Measurements from ENCODE around the gene OR6J1. TPM values are rescaled to one million over a fixed set of nuclear protein-coding genes. Genes with fewer than 3 reads are reported as not detected.

Gene OR6J1
- total and polyA plus RNA-seq, 2 of the 13 experiments (the other 11 are each of a cell fraction or from before 2014, with no cell fraction given) = not detected

DNA sequence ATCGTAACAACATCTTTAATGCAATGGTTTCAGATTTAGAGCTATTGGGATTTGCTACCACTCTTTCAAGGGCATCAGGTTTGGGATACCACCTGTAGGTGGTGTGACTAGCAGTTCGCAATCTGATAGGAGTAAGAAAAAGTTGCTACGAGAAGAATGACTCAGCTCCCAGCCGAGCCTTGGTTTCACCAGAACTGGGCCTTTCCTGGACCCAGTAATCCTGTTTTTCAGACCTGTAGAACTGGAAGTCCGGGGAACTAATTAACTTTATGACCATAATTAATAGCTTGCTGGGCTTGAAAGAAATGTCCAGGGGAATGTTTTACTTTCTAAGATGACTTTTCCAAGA is 45.3 kb downstream of the OR6J1 start (continued):
- TF ChIP-seq, protein P1, sequence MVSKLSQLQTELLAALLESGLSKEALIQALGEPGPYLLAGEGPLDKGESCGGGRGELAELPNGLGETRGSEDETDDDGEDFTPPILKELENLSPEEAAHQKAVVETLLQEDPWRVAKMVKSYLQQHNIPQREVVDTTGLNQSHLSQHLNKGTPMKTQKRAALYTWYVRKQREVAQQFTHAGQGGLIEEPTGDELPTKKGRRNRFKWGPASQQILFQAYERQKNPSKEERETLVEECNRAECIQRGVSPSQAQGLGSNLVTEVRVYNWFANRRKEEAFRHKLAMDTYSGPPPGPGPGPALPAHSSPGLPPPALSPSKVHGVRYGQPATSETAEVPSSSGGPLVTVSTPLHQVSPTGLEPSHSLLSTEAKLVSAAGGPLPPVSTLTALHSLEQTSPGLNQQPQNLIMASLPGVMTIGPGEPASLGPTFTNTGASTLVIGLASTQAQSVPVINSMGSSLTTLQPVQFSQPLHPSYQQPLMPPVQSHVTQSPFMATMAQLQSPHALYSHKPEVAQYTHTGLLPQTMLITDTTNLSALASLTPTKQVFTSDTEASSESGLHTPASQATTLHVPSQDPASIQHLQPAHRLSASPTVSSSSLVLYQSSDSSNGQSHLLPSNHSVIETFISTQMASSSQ (IDR thresholded peaks at IDR 0.05; ENCODE audit: low read depth) = no peak
- TF ChIP-seq, protein P1 (CRISPR knock-in tag; IDR thresholded peaks at IDR 0.05; ENCODE audit: borderline replicate concordance) = no peak
- no peak; the same call in 1 of the 2 replicates for TF ChIP-seq ZNF782 (CRISPR knock-in tag; IDR thresholded peaks at IDR 0.05; ENCODE audit: borderline replicate concordance)
- no peak for TF ChIP-seq EEA1 (CRISPR knock-in tag; IDR thresholded peaks at IDR 0.05; ENCODE audit: borderline replicate concordance)
- TF ChIP-seq SCMH1 (CRISPR knock-in tag; IDR thresholded peaks at IDR 0.05; ENCODE audit: borderline replicate concordance) = no peak
- 0 out of 2 replicates have a peak, but pooled peaks have one; percentile 1 for TF ChIP-seq ZNF292 (CRISPR knock-in tag; IDR thresholded peaks at IDR 0.05; ENCODE audit: borderline replicate concordance, low read depth)
- 0 out of 2 replicates have a peak, but pooled peaks have one; percentile 87 for TF ChIP-seq ZNF816 (CRISPR knock-in tag; IDR thresholded peaks at IDR 0.05; ENCODE audit: borderline replicate concordance)
- no peak; the same call in 1 of the 2 replicates for TF ChIP-seq ZNF230 (CRISPR knock-in tag; IDR thresholded peaks at IDR 0.05)
- TF ChIP-seq REXO4 (CRISPR knock-in tag; IDR thresholded peaks at IDR 0.05; ENCODE audit: borderline replicate concordance) = no peak
- TF ChIP-seq NR3C1 (CRISPR knock-in tag; IDR thresholded peaks at IDR 0.05) = no peak
- no peak for TF ChIP-seq ZNF33B (CRISPR knock-in tag; IDR thresholded peaks at IDR 0.05)
- TF ChIP-seq ZFP62 (CRISPR knock-in tag; IDR thresholded peaks at IDR 0.05) = no peak
- TF ChIP-seq, protein P2, sequence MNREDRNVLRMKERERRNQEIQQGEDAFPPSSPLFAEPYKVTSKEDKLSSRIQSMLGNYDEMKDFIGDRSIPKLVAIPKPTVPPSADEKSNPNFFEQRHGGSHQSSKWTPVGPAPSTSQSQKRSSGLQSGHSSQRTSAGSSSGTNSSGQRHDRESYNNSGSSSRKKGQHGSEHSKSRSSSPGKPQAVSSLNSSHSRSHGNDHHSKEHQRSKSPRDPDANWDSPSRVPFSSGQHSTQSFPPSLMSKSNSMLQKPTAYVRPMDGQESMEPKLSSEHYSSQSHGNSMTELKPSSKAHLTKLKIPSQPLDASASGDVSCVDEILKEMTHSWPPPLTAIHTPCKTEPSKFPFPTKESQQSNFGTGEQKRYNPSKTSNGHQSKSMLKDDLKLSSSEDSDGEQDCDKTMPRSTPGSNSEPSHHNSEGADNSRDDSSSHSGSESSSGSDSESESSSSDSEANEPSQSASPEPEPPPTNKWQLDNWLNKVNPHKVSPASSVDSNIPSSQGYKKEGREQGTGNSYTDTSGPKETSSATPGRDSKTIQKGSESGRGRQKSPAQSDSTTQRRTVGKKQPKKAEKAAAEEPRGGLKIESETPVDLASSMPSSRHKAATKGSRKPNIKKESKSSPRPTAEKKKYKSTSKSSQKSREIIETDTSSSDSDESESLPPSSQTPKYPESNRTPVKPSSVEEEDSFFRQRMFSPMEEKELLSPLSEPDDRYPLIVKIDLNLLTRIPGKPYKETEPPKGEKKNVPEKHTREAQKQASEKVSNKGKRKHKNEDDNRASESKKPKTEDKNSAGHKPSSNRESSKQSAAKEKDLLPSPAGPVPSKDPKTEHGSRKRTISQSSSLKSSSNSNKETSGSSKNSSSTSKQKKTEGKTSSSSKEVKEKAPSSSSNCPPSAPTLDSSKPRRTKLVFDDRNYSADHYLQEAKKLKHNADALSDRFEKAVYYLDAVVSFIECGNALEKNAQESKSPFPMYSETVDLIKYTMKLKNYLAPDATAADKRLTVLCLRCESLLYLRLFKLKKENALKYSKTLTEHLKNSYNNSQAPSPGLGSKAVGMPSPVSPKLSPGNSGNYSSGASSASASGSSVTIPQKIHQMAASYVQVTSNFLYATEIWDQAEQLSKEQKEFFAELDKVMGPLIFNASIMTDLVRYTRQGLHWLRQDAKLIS (CRISPR knock-in tag; IDR thresholded peaks at IDR 0.05) = no peak
- TF ChIP-seq SMAD1 (CRISPR knock-in tag; IDR thresholded peaks at IDR 0.05; ENCODE audit: borderline replicate concordance, low read depth) = no peak
- TF ChIP-seq GTF3A (CRISPR knock-in tag; conservative IDR thresholded peaks at IDR 0.05) = no peak
- no peak for TF ChIP-seq PRMT3 (CRISPR knock-in tag; IDR thresholded peaks at IDR 0.05; ENCODE audit: borderline replicate concordance, low read depth)
- TF ChIP-seq, protein P3, sequence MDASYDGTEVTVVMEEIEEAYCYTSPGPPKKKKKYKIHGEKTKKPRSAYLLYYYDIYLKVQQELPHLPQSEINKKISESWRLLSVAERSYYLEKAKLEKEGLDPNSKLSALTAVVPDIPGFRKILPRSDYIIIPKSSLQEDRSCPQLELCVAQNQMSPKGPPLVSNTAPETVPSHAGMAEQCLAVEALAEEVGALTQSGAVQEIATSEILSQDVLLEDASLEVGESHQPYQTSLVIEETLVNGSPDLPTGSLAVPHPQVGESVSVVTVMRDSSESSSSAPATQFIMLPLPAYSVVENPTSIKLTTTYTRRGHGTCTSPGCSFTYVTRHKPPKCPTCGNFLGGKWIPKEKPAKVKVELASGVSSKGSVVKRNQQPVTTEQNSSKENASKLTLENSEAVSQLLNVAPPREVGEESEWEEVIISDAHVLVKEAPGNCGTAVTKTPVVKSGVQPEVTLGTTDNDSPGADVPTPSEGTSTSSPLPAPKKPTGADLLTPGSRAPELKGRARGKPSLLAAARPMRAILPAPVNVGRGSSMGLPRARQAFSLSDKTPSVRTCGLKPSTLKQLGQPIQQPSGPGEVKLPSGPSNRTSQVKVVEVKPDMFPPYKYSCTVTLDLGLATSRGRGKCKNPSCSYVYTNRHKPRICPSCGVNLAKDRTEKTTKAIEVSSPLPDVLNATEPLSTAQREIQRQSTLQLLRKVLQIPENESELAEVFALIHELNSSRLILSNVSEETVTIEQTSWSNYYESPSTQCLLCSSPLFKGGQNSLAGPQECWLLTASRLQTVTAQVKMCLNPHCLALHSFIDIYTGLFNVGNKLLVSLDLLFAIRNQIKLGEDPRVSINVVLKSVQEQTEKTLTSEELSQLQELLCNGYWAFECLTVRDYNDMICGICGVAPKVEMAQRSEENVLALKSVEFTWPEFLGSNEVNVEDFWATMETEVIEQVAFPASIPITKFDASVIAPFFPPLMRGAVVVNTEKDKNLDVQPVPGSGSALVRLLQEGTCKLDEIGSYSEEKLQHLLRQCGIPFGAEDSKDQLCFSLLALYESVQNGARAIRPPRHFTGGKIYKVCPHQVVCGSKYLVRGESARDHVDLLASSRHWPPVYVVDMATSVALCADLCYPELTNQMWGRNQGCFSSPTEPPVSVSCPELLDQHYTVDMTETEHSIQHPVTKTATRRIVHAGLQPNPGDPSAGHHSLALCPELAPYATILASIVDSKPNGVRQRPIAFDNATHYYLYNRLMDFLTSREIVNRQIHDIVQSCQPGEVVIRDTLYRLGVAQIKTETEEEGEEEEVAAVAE (CRISPR knock-in tag; IDR thresholded peaks at IDR 0.05; ENCODE audit: borderline replicate concordance) = no peak
- no peak for TF ChIP-seq RBAK (CRISPR knock-in tag; IDR thresholded peaks at IDR 0.05)
